Stimulated activated CD8-positive, alpha-beta memory T cell treated with anti-CD3 and anti-CD28 coated beads, Interleukin-12 subunit alpha, Interleukin-12 subunit beta, amount 100 ng/mL, for 24 hours (primary cell): ENCODE results near the gene INPP5A.
A peak's percentile ranks its signal among the peaks of the same experiment; 100 is the strongest.

Source experiments
- DNase-seq: peaks from one replicate; pipeline ENCODE4 v3.0.0-alpha.2; 2020; ENCODE audit errors: extremely low read depth

Gene INPP5A

GRCh38 chr10:132644527-132645246 lies 107.1 kb downstream of the INPP5A start:
- no peak for DNase-seq

DNA sequence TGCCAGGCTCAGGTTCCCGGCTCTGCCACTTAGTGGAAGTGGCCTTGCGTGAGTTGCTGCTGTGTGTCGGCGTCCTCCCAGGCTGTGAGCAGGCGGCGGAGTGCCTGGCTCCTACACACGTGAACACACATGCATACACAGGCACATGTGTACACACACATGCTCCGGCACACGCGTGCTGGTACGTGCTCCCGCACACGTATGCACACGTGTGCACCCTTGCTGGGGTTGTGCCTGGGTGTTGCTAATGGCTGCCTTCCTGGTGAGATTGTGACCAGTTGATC lies 107.6 kb downstream of the INPP5A start:
- DNase-seq = no peak

GRCh38 chr10:132645630-132646442 lies 108.2 kb downstream of the INPP5A start:
- DNase-seq = no peak

DNA sequence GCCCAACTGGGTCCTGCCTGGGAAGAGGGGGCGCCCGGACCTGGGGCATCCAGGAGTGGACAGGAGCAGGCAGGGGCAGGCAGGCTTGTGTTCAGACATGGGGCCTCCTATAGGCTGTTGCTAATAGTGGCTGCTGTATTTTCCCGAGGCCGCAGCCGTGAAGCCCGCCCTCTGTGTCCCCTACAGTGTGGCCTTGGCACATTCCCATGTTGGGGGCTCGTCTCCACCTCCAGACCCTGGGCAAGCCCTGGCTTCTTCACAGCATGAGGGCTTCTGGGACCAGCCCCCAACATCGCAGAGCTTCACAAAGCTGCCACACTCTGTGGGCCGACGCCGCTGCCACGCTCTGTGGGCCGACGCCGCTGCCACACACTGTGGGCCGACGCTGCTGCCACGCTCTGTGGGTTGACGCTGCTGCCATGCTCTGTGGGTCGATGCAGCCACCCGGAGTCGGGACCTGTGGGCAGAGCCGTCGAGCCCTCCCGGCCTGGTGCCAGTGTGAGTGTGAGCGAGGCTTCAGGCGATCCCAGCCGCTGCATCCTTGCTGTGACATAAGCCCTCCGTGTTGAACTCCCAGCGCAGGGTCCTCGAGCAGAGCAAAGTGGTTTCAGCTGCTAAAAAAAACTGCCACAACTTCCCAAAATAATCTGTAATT lies 109.0 kb downstream of the INPP5A start:
- no peak for DNase-seq

DNA sequence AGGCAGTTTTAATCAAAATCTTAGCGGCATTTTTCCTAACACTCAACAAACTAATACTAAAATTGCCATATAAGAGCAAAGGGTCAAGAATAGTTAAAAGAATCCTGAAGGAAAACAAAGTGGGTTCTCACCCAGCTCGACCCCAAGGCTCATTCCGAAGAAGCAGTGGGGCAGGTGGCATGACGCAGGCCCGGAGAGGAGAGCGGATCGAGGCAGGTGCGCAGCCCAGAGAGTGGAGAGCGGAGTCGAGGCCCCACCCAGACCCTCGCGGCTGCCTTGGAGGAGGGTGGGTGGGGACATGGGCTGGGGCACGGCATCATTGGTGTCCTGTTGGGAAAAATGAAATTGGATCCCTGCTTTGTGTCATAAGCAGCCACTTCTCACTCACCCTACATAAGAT lies 109.8 kb downstream of the INPP5A start:
- DNase-seq = no peak

DNA sequence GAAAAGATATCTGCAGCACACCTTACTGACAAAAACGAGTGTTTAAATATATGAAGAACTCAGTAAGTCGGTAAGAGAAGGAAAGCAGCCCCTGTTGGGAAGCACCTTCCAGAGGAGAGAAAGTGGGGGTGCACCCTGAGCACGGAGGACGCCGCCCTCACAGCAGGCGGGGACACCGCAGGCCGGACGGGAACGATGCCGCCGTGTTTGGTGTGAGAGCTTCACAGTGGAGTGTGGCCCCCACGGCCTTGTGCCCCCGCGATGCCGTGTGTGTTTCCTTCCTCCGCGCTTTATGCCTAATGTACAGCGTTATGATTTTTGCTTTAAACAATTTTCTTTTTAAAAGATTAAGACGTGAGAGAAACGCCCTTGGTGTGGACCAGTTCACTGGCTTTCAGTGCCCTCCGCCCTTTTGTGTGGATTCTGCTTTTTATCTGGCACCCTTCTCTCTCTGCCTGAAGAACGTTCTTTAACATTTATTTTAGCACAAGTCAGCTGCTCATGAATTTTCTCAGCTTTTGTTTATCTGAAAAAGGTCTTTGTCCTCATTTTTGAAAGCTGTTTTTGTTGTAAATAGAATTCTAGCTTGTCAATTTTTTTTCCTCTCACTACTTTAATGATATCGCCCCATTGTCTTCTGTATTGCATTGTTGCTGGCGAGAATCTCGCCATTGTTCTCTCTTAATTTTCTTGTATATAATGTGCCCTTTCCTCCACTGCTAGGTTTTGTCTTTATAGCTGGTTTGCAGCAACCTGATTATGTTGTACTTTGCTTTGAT lies 110.7 kb downstream of the INPP5A start:
- no peak for DNase-seq

DNA sequence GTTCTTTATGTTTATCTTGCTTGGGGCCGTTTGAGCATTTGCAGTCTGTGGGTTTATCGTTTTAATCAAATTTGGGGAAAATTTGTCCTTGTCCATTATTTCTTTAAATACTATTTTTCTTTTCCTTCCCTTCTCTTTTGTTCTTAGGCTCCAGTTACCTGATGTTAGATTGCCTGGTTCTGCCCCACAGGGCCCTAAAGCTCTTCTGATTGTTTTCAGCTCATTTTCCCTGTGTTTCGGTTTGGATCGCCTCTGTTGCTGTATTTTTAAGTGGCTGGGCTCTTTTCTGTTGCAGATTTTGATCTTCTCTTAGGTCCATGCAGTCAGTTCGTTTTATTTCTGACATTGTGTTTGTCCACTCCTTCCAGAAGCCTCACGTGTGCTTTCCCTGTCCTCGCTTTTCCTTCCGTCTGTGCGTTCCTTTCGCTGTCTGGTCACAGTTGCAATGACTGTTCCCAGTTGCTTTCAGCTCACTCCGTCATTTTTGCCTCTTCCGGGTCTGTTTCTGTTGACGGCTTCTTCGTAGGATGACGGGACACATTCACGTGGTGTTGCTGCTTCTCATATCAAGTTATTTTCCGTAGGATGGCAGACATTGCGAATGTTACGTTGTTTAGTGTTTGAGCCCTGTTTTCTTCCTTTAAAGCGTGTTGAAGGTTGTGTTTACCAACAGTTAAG lies 111.4 kb downstream of the INPP5A start:
- no peak for DNase-seq

- no peak for DNase-seq
Measured at GRCh38 chr10:132649651-132650360, 112.2 kb downstream of the INPP5A start.

GRCh38 chr10:132650611-132651250 lies 113.1 kb downstream of the INPP5A start:
- DNase-seq = no peak

- no peak for DNase-seq
Measured at GRCh38 chr10:132651511-132652029, 114.0 kb downstream of the INPP5A start.

- no peak for DNase-seq
Measured at GRCh38 chr10:132652446-132652845, 114.9 kb downstream of the INPP5A start.

DNA sequence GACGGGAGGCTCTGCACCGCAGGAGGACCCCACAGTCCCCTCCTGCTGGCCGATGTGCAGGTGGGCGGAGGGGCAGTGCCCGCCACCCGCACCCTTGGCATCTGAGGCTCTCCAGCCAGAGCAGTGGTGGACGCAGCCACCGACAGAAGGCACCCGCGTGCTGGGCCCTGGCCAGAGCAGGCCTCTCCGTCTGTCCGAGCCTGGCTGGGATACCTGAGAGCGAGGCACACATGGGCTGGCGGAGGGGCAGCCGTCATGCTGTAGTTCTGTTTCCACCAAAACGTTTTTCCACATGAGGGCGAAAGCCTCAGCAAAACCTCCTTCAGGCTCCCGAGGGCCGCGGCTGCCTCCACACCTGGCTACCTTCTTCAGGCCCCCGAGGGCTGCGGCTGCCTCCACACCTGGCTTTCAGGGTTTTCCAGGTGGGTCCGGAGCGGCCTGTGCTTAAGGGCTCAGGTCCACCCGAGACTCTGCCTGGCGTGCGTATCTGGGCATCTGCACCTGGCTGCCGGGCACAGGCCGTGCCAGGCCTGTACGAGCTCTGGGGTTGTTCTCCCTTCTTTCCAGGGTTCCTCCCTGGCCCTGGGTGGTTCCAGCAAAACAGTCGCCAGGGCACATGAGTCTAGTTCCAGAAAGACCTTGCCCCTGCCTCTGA lies 115.5 kb downstream of the INPP5A start:
- DNase-seq = no peak

- no peak for DNase-seq
Measured at GRCh38 chr10:132653721-132654120, 116.1 kb downstream of the INPP5A start.

- DNase-seq = no peak
Measured at GRCh38 chr10:132654121-132654571, 116.6 kb downstream of the INPP5A start.

DNA sequence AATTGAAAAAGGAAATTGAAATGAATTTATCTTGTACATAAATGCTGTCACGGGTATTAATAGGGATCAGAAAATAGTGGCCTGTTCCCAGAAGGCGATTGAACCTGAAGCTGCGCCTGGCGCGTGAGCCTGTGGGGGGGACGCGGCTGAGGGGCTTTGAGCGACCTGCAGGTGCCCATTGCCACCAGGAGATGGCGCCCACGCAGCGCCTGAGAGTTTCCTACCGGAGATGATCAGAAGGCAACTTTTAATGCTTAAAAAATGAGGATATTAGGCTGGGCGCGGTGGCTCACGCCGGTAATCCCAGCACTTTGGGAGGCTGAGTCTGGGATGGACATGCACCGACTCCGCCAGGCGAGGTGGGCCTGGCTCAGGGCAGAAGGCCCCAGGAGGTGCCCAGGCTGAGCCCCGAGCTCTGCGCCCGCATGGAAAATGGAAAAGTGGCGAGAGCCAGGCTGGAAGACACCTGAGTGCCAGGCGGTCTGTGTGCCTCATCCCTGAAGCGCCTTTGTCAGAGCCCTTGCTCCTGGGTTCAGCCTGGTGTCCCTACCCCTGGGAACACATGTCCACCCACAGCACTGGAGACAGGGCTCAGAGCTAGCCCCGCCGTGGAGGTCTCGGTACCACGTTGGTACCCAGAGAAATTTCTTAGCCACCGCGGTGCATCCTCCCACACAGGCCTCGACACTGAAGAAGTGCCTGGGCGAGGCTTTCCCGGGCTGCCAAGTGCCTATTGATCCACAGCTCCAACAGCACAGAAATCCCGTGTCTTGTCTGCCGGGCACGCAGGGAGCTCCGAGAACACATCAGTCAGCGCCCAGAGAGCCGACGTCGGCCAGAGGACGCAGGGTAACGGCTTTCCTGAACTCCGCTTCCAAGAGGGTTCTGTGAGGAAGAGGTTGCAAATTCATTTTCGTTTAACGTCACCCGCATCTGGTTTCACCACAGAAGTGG lies 117.4 kb downstream of the INPP5A start:
- peak; percentile 9 for DNase-seq

- no peak for DNase-seq
Measured at GRCh38 chr10:132655735-132656134, 118.1 kb downstream of the INPP5A start.

- DNase-seq = no peak
Measured at GRCh38 chr10:132656283-132657126, 118.9 kb downstream of the INPP5A start.
